Mesothelial cell of epicardium (in vitro differentiated cells): ENCODE data around the gene LAMTOR1. TPM values are rescaled to one million over a fixed set of nuclear protein-coding genes. Genes with fewer than 3 reads are reported as not detected.

Experiments
- DNase-seq, 2 experiments: peaks; one replicate each; pipeline ENCODE4 v3.0.0; 2021; ENCODE audit warnings: low spot score in 2 of 2; ENCODE audit not compliant: unreplicated experiment in 2 of 2
- H3K27ac Mint-ChIP-seq: 2 replicates; pipeline ENCODE4 v1.8.0; 2021; ENCODE audit warnings: mixed read lengths
- H3K27me3 Mint-ChIP-seq: 2 replicates; pipeline ENCODE4 v1.8.0; 2021; ENCODE audit warnings: low read depth, mixed read lengths
- H3K36me3 Mint-ChIP-seq: 2 replicates; pipeline ENCODE4 v1.8.0; 2021; ENCODE audit warnings: mixed read lengths
- H3K4me1 Mint-ChIP-seq: 2 replicates; pipeline ENCODE4 v1.8.0; 2021; ENCODE audit warnings: mixed read lengths
- H3K4me3 Mint-ChIP-seq: 2 replicates; pipeline ENCODE4 v1.8.0; 2021; ENCODE audit warnings: mild to moderate bottlenecking, moderate library complexity, mixed read lengths
- H3K9me3 Mint-ChIP-seq: 2 replicates; pipeline ENCODE4 v1.8.0; 2021; ENCODE audit warnings: mixed read lengths
- CTCF ChIP-seq: fragments of 200-600 bp; sonication (generic); IDR thresholded peaks from one replicate; pipeline ENCODE4 v1.5.0; 2021; ENCODE audit warnings: antibody characterized with exemption; ENCODE audit not compliant: unreplicated experiment
- total RNA-seq: library from RNA; stranded (reverse); gene quantifications from 3 replicates; pipeline ENCODE4 v1.2.1, GENCODE V29; 2021

LAMTOR1 gene
- total RNA-seq, 1 donor from 2014 or later = 69.1 TPM

- Mint-ChIP-seq H3K9me3 (peaks cover 22% of the 10 kb centered on the region), H3K27ac (no peak overlapping the region), H3K4me3 (no peak overlapping the region), H3K27me3 (peaks cover 1% of the 10 kb centered on the region), H3K36me3 (no peaks in the 10 kb centered on the region), H3K4me1 (peaks cover 4% of the 10 kb centered on the region)
- no peak for DNase-seq
- TF ChIP-seq CTCF = no peak
Observed at GRCh38 chr11:72124046-72124445, 20.9 kb upstream of the LAMTOR1 start.

GRCh38 chr11:72123117-72123653 lies 20.1 kb upstream of the LAMTOR1 start:
- TF ChIP-seq CTCF = no peak
- H3K27ac Mint-ChIP-seq = no peak overlapping the region
- no peaks in the 10 kb centered on the region for H3K36me3 Mint-ChIP-seq
- H3K4me3 Mint-ChIP-seq = no peak overlapping the region
- H3K9me3 Mint-ChIP-seq = peaks cover 14% of the 10 kb centered on the region
- DNase-seq = no peak
- no peaks in the 10 kb centered on the region for H3K27me3 Mint-ChIP-seq
- peaks cover 12% of the 10 kb centered on the region for H3K4me1 Mint-ChIP-seq

- no peak for TF ChIP-seq CTCF
- H3K27me3 Mint-ChIP-seq = no peaks in the 10 kb centered on the region
- peaks cover 10% of the 10 kb centered on the region for H3K9me3 Mint-ChIP-seq
- peaks cover 15% of the 10 kb centered on the region for H3K4me1 Mint-ChIP-seq
- no peak for DNase-seq
- H3K4me3 Mint-ChIP-seq = no peak overlapping the region
- H3K27ac Mint-ChIP-seq = no peak overlapping the region
- no peaks in the 10 kb centered on the region for H3K36me3 Mint-ChIP-seq
Observed at GRCh38 chr11:72122607-72123006, 19.5 kb upstream of the LAMTOR1 start.

- Mint-ChIP-seq H3K4me3 (no peak overlapping the region), H3K27me3 (no peaks in the 10 kb centered on the region), H3K9me3 (peaks cover 3% of the 10 kb centered on the region), H3K36me3 (no peaks in the 10 kb centered on the region), H3K27ac (no peak overlapping the region), H3K4me1 (peaks cover 21% of the 10 kb centered on the region)
- TF ChIP-seq CTCF = no peak
- no peak for DNase-seq
Observed at GRCh38 chr11:72120930-72121329, 17.8 kb upstream of the LAMTOR1 start.

GRCh38 chr11:72119198-72119597 lies 16.1 kb upstream of the LAMTOR1 start:
- Mint-ChIP-seq H3K27me3 (peaks cover 1% of the 10 kb centered on the region), H3K36me3 (no peaks in the 10 kb centered on the region), H3K4me3 (no peak overlapping the region), H3K4me1 (peaks cover 21% of the 10 kb centered on the region), H3K9me3 (no peaks in the 10 kb centered on the region), H3K27ac (peak overlapping the region; percentile 85)
- no peak for TF ChIP-seq CTCF
- DNase-seq = no peak
